CD4-positive, alpha-beta T cell treated with Interleukin-17A for 1 hour (primary cell): Measurements from ENCODE around the gene SLU7.

Experiments used
- DNase-seq: peaks from one replicate; pipeline ENCODE4 v3.0.0-alpha.2; 2020

SLU7 gene

DNA sequence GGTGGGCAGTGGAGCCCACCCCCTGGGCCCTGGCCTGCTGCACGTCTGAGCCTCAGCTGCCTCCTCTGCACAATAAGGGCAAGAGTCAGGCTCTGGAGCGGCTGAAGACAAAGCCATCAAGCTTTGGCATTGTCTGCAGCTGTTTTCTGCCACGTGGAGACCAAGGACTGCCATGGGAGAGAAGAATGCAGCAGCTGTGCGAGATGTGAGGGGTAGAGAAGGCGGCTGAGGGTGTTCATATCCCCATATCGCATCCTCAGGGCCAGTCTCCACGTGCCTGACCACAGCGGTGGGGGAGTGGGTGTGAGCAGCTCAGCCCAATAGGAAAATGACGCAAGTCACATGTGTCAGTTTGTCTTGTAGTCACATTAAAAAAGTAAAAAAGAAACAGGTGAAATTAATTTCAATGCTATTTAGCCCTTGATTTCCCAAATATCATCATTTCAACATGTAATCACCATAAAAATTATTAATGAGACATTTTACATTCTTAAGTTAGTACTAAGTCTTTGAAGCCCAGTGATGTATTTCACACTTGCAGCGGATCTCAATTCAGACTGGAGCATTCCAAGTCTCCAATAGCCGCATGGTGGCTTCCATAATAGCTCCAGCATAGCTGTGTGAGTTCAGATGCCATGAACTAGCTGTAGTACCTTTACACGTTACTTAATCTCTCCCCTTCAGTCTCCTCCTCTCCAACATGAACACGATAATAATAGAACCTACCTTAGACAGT is 55.1 kb downstream of the SLU7 start:
- no peak for DNase-seq

DNA sequence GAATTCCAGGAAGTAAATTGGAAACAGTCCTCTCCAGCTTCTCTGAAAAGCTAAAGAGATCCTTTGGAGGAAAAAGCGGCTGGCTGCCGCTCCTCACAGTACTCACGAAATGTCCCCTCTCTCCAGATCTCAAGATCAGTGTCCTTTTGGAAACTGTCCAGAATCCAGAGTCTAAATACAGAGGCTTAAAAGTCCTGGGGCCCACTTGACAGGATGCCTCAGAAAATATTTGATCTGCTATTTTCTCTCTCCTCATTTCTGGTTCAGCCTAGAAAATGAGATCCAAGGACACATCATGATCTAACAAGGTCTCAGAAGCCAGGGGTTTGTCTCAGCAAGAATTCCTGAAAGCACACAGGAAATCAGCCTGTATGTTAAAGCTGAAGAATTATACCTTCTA is 55.7 kb downstream of the SLU7 start:
- no peak for DNase-seq

DNA sequence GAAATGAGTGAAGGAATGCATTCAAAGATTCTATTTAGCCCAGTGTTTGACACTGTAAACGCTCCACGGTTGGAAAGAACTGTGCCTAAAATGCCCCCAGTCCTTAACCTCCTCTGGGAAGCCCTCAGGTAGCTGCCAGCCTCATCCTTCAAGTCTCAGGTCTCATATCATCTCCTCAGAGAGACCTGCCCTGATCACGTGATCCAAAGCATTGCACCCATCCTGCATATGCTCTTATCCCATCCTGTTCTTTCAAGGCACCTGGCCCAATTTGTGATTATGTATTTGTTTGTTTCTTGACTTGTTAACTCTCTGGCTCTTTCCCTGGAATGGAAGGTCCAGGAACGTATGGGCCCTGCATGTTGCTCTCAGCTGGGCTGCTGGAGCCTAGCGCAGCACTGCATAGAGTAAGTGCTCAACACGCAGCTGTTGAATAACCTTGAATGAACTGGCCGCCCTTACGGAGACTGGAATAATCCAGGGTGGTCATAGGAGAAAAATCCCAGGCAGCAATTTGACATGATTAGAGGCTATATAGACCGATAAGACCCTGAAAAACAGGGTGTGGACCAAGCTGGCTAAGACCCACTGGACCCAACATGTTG is 57.2 kb downstream of the SLU7 start:
- DNase-seq: no peak

- no peak for DNase-seq
Observed at GRCh38 chr5:160360310-160360709, 58.6 kb downstream of the SLU7 start.

- DNase-seq: no peak
Observed at GRCh38 chr5:160359816-160360215, 59.1 kb downstream of the SLU7 start.

DNA sequence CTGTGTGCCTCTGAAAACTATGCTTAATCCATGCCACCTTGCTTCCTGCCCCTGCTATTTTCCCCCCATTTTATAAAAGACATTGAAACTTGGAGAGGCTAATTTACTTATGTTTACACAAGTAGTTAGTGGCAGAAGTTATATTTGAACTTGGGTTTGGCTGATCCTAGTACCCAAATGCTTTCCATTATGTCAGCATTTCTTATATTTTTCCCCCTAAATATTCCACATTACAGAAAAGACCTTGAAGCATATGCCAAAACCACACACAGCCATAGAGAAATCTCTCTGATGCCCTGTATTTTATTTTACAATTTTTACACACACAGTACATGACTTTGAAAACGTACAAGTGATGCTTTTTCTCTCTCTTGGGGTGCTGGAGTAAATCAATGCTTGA is 59.6 kb downstream of the SLU7 start:
- no peak for DNase-seq

DNA sequence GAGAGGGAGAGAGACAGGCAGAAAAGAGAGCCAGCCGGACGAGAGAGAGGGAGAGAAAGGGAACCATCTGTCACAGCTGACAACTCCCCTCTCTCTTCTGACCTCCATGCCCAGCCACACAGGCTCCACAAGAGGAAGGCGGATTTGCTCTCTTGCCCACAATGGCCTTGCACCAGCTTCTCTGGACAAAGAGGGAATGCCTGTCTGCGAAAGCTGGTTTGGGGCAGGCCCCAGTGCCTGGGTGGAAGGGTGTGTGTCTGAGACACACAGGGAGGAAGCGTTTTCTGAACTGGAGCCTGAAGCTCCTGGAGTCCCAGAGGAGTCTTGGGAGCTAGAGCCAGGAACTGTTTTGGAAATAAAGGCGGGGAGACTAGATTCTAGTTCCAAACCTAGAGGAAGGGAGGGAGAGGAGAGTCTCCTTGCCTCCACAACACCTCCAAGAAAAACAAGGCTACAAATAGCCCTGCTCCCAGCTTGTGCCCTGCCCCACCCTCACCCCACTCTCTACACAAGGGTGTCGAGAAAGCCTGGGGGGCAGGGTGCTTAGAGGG is 60.9 kb downstream of the SLU7 start:
- DNase-seq: no peak

DNA sequence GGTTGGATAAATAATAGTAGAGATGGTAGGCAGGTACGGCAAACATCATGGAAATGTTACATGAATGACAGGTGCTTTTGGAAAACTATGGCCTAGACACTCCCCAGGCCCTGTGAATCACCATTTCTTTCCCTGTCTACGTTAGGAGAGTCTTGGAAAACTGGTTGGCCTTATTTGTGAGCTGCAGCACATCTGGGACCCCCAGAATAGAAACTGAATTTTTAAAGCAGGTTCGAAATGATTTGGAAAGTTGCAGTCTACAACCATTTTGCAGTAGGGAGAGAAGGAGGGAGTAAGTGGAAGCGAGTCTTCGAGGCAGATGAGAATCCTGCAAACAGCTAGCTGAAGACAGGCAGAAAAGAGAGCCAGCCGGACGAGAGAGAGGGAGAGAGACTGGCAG is 61.5 kb downstream of the SLU7 start:
- no peak for DNase-seq

DNA sequence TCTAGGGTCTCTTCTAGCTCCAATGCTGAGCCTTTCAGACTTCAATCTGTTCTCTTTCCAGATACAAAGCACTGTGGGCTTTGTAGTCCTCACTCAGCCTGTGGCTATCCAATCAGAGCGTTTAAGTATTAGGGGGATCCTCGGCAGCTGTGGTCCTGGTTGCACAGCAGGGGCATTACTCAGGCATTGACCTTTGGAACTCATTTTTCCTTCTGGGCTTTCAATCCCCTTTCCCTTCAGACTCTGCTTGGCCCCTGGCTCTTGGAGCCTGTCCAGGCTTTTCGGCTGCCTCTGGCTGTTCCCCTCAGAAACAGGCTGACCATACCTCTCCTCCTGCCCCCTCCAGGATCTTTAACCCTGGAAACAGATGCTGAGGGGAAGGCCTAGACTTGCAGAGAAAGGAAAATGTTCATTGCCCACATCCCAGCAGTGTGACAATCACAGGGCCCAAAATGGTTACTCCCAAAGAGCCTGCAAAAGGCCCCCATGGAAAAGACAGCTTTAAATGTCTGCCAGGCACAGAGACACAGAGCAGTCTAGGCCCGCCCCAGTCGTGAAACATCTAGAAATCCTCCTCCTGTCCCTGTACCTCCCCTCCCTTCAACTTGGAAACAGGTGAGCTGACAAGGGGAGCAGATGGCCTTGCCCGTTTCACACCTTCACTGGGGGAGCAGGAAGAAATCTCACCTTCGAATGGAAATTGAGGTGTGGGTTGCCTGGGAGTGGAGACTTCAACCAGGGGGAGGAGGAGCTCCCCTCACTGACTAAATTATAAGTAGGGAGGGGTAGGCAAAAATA is 62.1 kb downstream of the SLU7 start:
- DNase-seq: no peak

GRCh38 chr5:160354666-160355065 is 64.2 kb downstream of the SLU7 start:
- no peak for DNase-seq

GRCh38 chr5:160353379-160353778 is 65.5 kb downstream of the SLU7 start:
- no peak for DNase-seq

GRCh38 chr5:160352308-160352707 is 66.6 kb downstream of the SLU7 start:
- no peak for DNase-seq
